PC-3 (cell line): Measurements from ENCODE around the gene SLC6A18.

Experiments
- EZH2 ChIP-seq: fragments of 300-600 bp; sonication (generic); IDR thresholded peaks from one replicate; pipeline ENCODE4 v1.6.1; 2017; ENCODE audit warnings: antibody characterized with exemption, mild to moderate bottlenecking, low read length; ENCODE audit not compliant: unreplicated experiment
- EZH2phosphoT487 ChIP-seq: fragments of 300-600 bp; sonication (generic); IDR thresholded peaks from 2 replicates; pipeline ENCODE4 v1.6.1; 2018; ENCODE audit warnings: mild to moderate bottlenecking, antibody characterized with exemption, low read length, borderline replicate concordance
- TF ChIP-seq, protein P1 (sequence below): fragments of 300-600 bp; sonication (generic); conservative IDR thresholded peaks from 2 replicates; pipeline ENCODE4 v1.5.1; 2017; ENCODE audit warnings: antibody characterized with exemption, low read depth, mild to moderate bottlenecking, low read length

- TF ChIP-seq, protein P1, sequence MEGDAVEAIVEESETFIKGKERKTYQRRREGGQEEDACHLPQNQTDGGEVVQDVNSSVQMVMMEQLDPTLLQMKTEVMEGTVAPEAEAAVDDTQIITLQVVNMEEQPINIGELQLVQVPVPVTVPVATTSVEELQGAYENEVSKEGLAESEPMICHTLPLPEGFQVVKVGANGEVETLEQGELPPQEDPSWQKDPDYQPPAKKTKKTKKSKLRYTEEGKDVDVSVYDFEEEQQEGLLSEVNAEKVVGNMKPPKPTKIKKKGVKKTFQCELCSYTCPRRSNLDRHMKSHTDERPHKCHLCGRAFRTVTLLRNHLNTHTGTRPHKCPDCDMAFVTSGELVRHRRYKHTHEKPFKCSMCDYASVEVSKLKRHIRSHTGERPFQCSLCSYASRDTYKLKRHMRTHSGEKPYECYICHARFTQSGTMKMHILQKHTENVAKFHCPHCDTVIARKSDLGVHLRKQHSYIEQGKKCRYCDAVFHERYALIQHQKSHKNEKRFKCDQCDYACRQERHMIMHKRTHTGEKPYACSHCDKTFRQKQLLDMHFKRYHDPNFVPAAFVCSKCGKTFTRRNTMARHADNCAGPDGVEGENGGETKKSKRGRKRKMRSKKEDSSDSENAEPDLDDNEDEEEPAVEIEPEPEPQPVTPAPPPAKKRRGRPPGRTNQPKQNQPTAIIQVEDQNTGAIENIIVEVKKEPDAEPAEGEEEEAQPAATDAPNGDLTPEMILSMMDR = no peak
- no peak for TF ChIP-seq EZH2phosphoT487
- no peak for TF ChIP-seq EZH2
These were observed 550 bp upstream of the SLC6A18 start for GRCh38 chr5:1224631-1225030.
